ENCODE data around the gene AKTIP.
"Not testable (repeated sequence)": the region's sequence is repeated elsewhere in the genome, so short reads cannot be mapped to it uniquely, and the experiment has no call there.

AKTIP gene

GRCh38 chr16:53515259-53515658 lies 12.2 kb upstream of the AKTIP start:
- no peak for FAIRE-seq

GRCh38 chr16:53512795-53513194 lies 9.8 kb upstream of the AKTIP start:
- FAIRE-seq, result not testable (repeated sequence)

DNA sequence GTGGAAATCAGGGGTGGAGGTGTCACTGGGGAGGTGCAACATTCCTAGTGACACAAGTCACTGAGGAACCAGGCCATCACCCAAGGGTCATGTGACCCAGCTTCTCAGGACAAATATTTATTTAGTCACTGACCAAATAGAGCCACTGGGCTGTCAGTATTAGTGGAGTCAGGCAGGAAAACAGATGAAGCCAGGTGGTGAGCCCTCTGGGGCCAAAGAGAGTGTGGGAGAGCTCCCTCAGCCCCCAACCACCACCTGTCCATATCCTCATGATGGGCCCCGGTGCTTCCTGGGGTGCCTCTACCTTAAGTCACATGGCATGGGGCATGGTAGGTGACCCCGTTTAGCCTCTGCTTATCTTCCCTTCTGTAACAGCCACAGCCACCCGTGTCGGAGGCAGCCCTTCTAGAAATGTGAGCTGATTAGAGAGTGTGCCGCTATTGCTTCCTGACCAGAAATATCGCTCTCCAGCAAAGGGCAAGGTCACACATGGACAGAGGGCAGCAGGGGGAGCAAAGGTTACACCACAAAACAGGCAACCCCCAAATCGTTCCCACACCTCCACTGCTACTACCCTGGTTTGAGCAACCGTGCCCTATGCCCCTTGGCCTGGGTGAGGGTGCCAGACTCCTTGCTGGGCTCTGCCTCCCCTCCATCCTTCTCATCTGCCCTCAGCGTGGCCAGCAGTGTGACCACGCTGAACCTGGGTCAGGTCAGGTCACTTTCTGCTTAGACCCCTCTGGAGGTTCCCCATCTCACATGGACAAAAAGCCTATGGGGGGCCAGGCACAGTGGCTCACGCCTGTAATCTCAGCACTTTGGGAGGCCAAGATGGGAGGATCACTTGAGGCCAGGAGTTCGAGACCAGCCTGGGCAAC lies 8.6 kb upstream of the AKTIP start:
- FAIRE-seq, result no peak

- no peak for FAIRE-seq
Measured at GRCh38 chr16:53511084-53511402, 8.0 kb upstream of the AKTIP start.

- no peak for FAIRE-seq
Measured at GRCh38 chr16:53510704-53511070, 7.7 kb upstream of the AKTIP start.

DNA sequence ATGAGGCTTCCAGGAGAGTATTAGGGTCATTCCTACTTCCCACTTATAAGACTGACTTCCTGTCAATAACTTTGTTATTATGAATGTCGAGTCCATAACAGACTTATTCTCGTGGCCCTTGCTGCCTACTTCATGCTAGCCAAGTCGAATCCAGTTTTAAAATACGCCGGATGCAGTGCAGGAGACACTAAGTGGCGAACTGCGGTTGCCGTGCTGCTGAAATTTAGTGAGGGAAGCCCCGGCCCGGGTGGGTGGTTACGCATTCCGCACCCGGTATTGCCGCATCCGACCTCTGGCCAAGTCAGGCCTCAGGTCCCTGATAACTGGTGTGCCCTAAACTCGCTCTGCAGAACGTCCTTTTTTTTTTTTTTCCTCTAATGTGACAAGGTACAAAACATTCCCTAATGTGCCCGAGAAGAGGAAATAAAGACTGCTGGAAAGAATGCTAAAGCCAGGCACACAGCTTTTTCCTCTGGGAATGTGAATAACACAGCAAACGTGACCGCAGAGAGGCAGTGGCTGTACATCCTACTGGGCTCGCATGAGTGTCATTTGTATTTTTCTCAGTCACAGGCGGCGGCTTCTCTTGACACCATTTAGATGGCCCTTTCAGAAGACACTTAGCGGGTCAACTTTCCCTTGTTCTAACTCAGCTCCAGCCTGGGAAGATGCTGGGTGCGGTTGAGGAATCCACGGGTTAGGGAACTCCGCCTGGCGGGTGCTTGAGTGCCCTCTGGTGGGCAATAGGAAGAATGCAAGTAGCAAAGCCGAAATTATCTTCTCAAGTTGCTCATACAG lies 7.1 kb upstream of the AKTIP start:
- peak; percentile 34 for FAIRE-seq

- FAIRE-seq, result no peak
Measured at GRCh38 chr16:53507464-53508179, 4.6 kb upstream of the AKTIP start.

DNA sequence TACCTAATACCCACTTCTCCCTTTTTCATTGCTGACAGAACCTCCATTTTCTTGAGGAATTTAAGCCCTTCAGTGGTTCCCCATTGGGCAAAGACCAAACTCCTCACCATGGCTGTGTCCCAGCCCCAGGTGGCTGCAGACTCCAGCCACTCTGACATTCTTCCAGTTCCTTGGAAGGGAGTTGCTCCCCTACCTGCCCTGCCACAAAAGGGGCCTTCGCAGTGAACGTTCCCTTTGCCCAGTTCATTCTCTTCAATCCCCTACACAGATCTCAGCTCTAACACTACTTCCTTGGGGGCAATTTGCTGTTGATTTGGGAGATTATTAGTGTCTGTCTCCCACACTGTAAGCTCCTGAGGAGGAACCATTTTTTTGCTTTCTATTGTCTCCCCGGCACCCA lies 3.2 kb upstream of the AKTIP start:
- FAIRE-seq, result no peak

DNA sequence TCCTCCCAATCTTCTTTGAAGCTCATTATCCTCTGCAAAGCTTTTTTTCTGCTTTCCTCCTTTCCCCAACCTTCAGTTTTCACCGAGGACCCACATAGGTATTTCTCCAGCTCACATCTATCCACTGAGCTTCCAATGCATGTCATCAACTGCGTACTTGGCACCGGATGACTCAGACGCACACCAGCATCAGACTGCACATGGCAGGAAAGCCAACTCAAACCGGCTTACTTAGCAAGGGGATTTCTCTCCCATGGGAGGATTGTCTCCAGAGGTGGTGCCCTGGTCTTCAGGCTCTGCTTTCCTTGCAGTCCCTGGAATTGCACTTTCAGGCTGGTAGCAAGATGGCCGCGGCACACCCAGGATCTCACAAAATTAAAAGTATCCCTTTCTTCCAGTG lies 1.7 kb upstream of the AKTIP start:
- FAIRE-seq, result no peak

- no peak for FAIRE-seq
Measured at GRCh38 chr16:53503991-53504663, 1.1 kb upstream of the AKTIP start.

DNA sequence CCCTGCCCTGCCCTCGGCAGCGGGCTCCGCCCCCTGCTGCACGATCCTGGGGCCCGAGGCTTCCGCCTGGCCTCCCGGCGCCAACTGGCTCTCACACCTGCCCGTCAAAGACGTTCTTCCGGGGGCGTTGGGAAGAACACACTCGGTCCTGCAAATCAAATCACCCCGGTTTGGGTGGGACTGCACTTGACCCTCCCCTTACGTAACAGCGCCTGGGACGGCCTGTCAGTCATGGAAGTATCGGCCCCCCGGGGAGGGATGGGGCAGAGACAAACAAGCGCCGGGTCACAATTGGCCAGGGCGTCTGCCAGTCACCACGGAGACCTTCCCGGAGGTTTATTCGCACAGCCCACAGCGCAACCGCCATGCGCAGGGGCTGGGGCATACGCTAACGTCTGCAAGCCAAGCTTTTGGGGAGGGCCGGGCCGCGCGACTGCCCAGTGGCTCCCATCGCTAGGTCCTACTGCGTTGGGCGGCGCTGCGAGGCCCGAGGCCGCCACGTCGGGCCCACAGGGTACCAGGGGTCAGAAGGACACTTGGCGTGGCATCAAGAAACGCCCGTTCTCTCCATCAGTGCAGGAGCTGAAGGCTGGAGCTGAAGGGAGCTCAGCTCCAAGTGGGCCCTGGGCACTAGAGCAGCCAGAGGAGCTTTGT lies 388 bp upstream of the AKTIP start:
- peak; percentile 98 for FAIRE-seq

GRCh38 chr16:53501216-53501859 lies 1.7 kb downstream of the AKTIP start:
- FAIRE-seq, result no peak

GRCh38 chr16:53498984-53499383 lies 4.0 kb downstream of the AKTIP start:
- FAIRE-seq, result no peak

- no peak for FAIRE-seq
Measured at GRCh38 chr16:53495325-53495724, 7.7 kb downstream of the AKTIP start.

DNA sequence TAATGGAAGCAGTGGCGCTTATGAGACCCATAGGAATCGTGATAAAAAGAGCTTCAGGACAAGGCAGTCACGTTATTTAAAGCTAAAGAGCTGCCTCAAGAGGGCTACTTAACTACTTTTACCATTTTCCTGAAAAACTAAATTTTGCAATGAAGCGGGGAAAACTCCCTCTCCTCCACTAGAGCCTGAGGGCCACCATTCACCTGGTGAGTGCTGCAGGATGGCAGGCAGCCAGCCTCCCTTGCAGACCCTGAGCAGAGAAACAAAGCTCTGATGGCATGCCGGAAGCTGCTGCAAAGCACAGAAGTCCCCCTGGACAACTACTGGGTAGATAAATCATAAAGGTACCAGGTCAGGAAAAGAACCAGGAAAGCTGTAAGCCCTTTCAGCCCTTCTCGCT lies 8.4 kb downstream of the AKTIP start:
- no peak for FAIRE-seq

GRCh38 chr16:53492503-53492902 lies 10.5 kb downstream of the AKTIP start:
- no peak for FAIRE-seq

- FAIRE-seq, result no peak
Measured at GRCh38 chr16:53489755-53490154, 13.3 kb downstream of the AKTIP start.

DNA sequence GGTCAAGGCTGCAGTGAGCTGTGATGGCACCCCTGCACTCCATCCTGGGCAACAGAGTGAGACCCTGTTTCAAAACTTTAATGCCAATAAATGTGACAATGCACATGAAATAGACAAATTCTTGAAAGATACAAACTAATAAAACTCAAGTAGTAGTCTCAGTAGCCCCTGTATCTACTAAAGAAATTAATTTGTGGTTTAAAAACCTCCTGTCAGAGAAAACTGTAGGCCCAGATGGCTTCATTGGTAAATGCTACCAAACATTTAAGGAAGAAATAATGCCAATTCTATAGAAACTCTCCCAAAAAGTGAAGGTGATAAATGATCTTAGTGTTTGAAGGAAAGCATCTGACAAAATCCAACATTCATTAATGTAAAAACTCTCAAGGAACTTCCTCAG lies 16.8 kb downstream of the AKTIP start:
- no peak for FAIRE-seq

GRCh38 chr16:53484542-53484941 lies 18.5 kb downstream of the AKTIP start:
- no peak for FAIRE-seq

DNA sequence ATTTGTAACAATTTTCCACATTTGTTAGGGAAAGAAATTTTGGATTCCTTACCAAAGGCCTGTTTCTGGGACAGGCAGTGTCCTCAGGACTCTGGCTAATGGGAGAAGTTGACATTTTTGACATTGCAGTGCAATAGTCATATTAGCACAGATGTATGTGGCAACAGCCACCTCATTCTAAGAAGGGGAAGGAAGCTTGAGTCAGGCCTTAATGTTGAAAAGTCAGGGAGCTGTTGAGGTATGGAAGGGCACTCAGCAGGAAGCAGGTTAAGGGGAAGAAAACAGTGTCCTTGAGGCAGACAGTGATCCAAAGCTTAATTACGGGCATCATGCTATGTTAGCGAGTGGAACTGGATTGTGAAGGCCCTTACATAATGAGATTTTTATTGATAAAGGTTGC lies 20.9 kb downstream of the AKTIP start:
- no peak for FAIRE-seq

GRCh38 chr16:53480394-53480793 lies 22.6 kb downstream of the AKTIP start:
- FAIRE-seq, result no peak

DNA sequence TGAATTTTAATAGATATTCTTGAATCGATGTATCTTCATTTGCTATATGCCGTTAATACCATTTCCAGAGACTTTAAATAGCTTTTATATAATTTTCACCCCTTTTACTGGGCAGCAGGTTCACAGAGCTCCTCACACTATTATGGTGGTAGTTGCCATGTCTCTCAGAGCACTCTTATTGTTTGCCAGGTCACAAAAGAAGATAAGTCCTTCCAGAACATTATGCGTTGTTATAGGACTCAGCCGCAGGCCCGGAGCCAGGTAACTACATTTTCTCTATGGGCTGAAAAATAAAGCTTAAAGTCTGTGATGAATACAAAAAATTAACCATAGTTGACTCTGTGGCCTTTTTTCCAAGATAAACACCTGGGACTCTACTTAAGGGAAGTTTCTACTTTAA lies 24.0 kb downstream of the AKTIP start:
- no peak for FAIRE-seq
